T-helper 17 cell (primary cell): ENCODE data around the gene BTBD16. TPM values are rescaled to one million over a fixed set of nuclear protein-coding genes. Genes with fewer than 3 reads are reported as not detected.

Experiments
- ATAC-seq: fragments of 150-1000 bp; cut with Tn5 transposase; 2 replicates; pipeline ENCODE4 v1.10.0; 2021; ENCODE audit warnings: mild to moderate bottlenecking, moderate library complexity
- DNase-seq, 3 donors: peaks; one replicate each; pipeline versions ENCODE4 v3.0.0 to v3.0.0-alpha.2; 2020 to 2021
- H3K9me3 ChIP-seq: one replicate; pipeline ENCODE4 v1.7.0; 2013; ENCODE audit warnings: low read length, mild to moderate bottlenecking; ENCODE audit not compliant: control insufficient read depth, poor library complexity, severe bottlenecking
- H3K27ac Mint-ChIP-seq: one replicate; pipeline ENCODE4 v1.8.0; 2022; ENCODE audit warnings: mild to moderate bottlenecking, moderate library complexity, mixed read lengths
- H3K27me3 Mint-ChIP-seq: one replicate; pipeline ENCODE4 v1.8.0; 2022; ENCODE audit warnings: mixed read lengths
- H3K36me3 Mint-ChIP-seq: one replicate; pipeline ENCODE4 v1.8.0; 2022; ENCODE audit warnings: low read depth, mixed read lengths
- H3K4me1 Mint-ChIP-seq: one replicate; pipeline ENCODE4 v1.8.0; 2022; ENCODE audit warnings: mild to moderate bottlenecking, mixed read lengths
- H3K4me3 Mint-ChIP-seq: one replicate; pipeline ENCODE4 v1.8.0; 2022; ENCODE audit warnings: mild to moderate bottlenecking, moderate library complexity, mixed read lengths
- total RNA-seq, 4 donors: library from RNA in 2 of 4; stranded (reverse) in 2 of 4; gene quantifications; one replicate each; pipeline ENCODE4 v1.2.3 and lab custom pipeline; 2022 to 2026

The BTBD16 gene
- total RNA-seq, 2 donors from 2014 or later: not detected

GRCh38 chr10:122359621-122360020, 88.5 kb downstream of the BTBD16 start:
- Mint-ChIP-seq H3K4me3 (no peak overlapping the region), H3K27ac (no peak overlapping the region), H3K4me1 (no peaks in the 10 kb centered on the region), H3K36me3 (no peaks in the 10 kb centered on the region), H3K27me3 (no peaks in the 10 kb centered on the region)
- H3K9me3 ChIP-seq: peaks cover 2% of the 10 kb centered on the region
- DNase-seq (no peak), ATAC-seq (no peak)

GRCh38 chr10:122361046-122361445, 90.0 kb downstream of the BTBD16 start:
- Mint-ChIP-seq H3K36me3 (peaks cover 5% of the 10 kb centered on the region), H3K27ac (no peak overlapping the region), H3K27me3 (no peaks in the 10 kb centered on the region), H3K4me3 (no peak overlapping the region), H3K4me1 (peaks cover 2% of the 10 kb centered on the region)
- no peak for DNase-seq
- ATAC-seq: no peak
- peaks cover 2% of the 10 kb centered on the region for H3K9me3 ChIP-seq

- H3K4me1 Mint-ChIP-seq: peaks cover 2% of the 10 kb centered on the region
- peaks cover 1% of the 10 kb centered on the region for H3K27me3 Mint-ChIP-seq
- H3K36me3 Mint-ChIP-seq: peaks cover 5% of the 10 kb centered on the region
- H3K27ac Mint-ChIP-seq: no peak overlapping the region
- H3K4me3 Mint-ChIP-seq: no peak overlapping the region
- ATAC-seq (no peak), DNase-seq (no peak)
- peaks cover 2% of the 10 kb centered on the region for H3K9me3 ChIP-seq
These were observed 91.0 kb downstream of the BTBD16 start for GRCh38 chr10:122362031-122362592.

GRCh38 chr10:122362621-122363020, 91.5 kb downstream of the BTBD16 start:
- Mint-ChIP-seq H3K27me3 (peaks cover 6% of the 10 kb centered on the region), H3K4me1 (peaks cover 2% of the 10 kb centered on the region), H3K36me3 (peaks cover 5% of the 10 kb centered on the region), H3K27ac (no peak overlapping the region), H3K4me3 (no peak overlapping the region)
- ATAC-seq (no peak), DNase-seq (no peak)
- H3K9me3 ChIP-seq: peaks cover 2% of the 10 kb centered on the region

GRCh38 chr10:122363311-122363710, 92.2 kb downstream of the BTBD16 start:
- DNase-seq (no peak), ATAC-seq (no peak)
- H3K9me3 ChIP-seq: peaks cover 2% of the 10 kb centered on the region
- H3K4me1 Mint-ChIP-seq: peaks cover 2% of the 10 kb centered on the region
- H3K36me3 Mint-ChIP-seq: peaks cover 5% of the 10 kb centered on the region
- H3K4me3 Mint-ChIP-seq: no peak overlapping the region
- H3K27ac Mint-ChIP-seq: no peak overlapping the region
- peaks cover 13% of the 10 kb centered on the region for H3K27me3 Mint-ChIP-seq

GRCh38 chr10:122363722-122364463, 92.8 kb downstream of the BTBD16 start:
- H3K27me3 Mint-ChIP-seq: peaks cover 19% of the 10 kb centered on the region
- ATAC-seq (no peak), DNase-seq (no peak)

GRCh38 chr10:122368502-122369254, 97.6 kb downstream of the BTBD16 start:
- H3K4me1 Mint-ChIP-seq: peaks cover 5% of the 10 kb centered on the region
- no peak for ATAC-seq
- H3K4me3 Mint-ChIP-seq: no peak overlapping the region
- H3K9me3 ChIP-seq: no peaks in the 10 kb centered on the region
- no peak overlapping the region for H3K27ac Mint-ChIP-seq
- no peak for DNase-seq
- peaks cover 5% of the 10 kb centered on the region for H3K36me3 Mint-ChIP-seq
- peaks cover 43% of the 10 kb centered on the region for H3K27me3 Mint-ChIP-seq

More at GRCh38 chr10:122363722-122364463, 92.8 kb downstream of the BTBD16 start:
- peaks cover 2% of the 10 kb centered on the region for H3K4me1 Mint-ChIP-seq
- H3K9me3 ChIP-seq: peaks cover under 1% of the 10 kb centered on the region
- H3K36me3 Mint-ChIP-seq: peaks cover 5% of the 10 kb centered on the region
- H3K27ac Mint-ChIP-seq: no peak overlapping the region
- no peak overlapping the region for H3K4me3 Mint-ChIP-seq

GRCh38 chr10:122373108-122373507, 102.0 kb downstream of the BTBD16 start:
- Mint-ChIP-seq H3K4me3 (peak overlapping the region; percentile 87), H3K27me3 (peaks cover 31% of the 10 kb centered on the region), H3K27ac (no peak overlapping the region), H3K4me1 (peaks cover 15% of the 10 kb centered on the region), H3K36me3 (no peaks in the 10 kb centered on the region)
- no peak for ATAC-seq
- no peaks in the 10 kb centered on the region for H3K9me3 ChIP-seq
- DNase-seq: no peak

GRCh38 chr10:122373721-122374120, 102.6 kb downstream of the BTBD16 start:
- DNase-seq: no peak
- H3K27ac Mint-ChIP-seq: peak overlapping the region; percentile 87
- H3K36me3 Mint-ChIP-seq: no peaks in the 10 kb centered on the region
- peaks cover 25% of the 10 kb centered on the region for H3K27me3 Mint-ChIP-seq
- H3K9me3 ChIP-seq: no peaks in the 10 kb centered on the region
- H3K4me3 Mint-ChIP-seq: peak overlapping the region; percentile 87
- no peak for ATAC-seq
- H3K4me1 Mint-ChIP-seq: peaks cover 15% of the 10 kb centered on the region

GRCh38 chr10:122374237-122374858, 103.3 kb downstream of the BTBD16 start, which contains the start of gene PLEKHA1:
Gene PLEKHA1, plus strand, starts transcription at chr10:122374708. Its CDS starts 18,493 bp downstream, at chr10:122393201.
- Mint-ChIP-seq H3K27me3 (peaks cover 19% of the 10 kb centered on the region), H3K4me3 (peak within 1 kb of the TSS; percentile 95), H3K4me1 (peaks cover 21% of the 10 kb centered on the region), H3K27ac (peak within 1 kb of the TSS; percentile 95), H3K36me3 (peaks cover under 1% of the 10 kb centered on the region)
- no peaks in the 10 kb centered on the region for H3K9me3 ChIP-seq
- DNase-seq: peak; percentile 89 to 93 (median 90)
- ATAC-seq: peak; percentile 88

GRCh38 chr10:122374859-122375678, 104.0 kb downstream of the BTBD16 start:
- H3K27me3 Mint-ChIP-seq: peaks cover 14% of the 10 kb centered on the region
- ATAC-seq: peak; percentile 74
- peak overlapping the region; percentile 95 for H3K4me3 Mint-ChIP-seq
- H3K4me1 Mint-ChIP-seq: peaks cover 23% of the 10 kb centered on the region
- peak overlapping the region; percentile 95 for H3K27ac Mint-ChIP-seq
- peak; percentile 78 to 82 (median 80) for DNase-seq
- peaks cover 2% of the 10 kb centered on the region for H3K36me3 Mint-ChIP-seq
- no peaks in the 10 kb centered on the region for H3K9me3 ChIP-seq

GRCh38 chr10:122375679-122376160, 104.6 kb downstream of the BTBD16 start:
- Mint-ChIP-seq H3K4me3 (peak overlapping the region; percentile 95), H3K4me1 (peaks cover 27% of the 10 kb centered on the region), H3K27me3 (peaks cover 7% of the 10 kb centered on the region), H3K36me3 (peaks cover 2% of the 10 kb centered on the region), H3K27ac (peak overlapping the region; percentile 95)
- ATAC-seq (no peak), DNase-seq (no peak)
- H3K9me3 ChIP-seq: no peaks in the 10 kb centered on the region
